ENCODE measurements around the gene FNIP2.
"Not testable (repeated sequence)": the region's sequence is repeated elsewhere in the genome, so short reads cannot be mapped to it uniquely, and the experiment has no call there.

The FNIP2 gene

DNA sequence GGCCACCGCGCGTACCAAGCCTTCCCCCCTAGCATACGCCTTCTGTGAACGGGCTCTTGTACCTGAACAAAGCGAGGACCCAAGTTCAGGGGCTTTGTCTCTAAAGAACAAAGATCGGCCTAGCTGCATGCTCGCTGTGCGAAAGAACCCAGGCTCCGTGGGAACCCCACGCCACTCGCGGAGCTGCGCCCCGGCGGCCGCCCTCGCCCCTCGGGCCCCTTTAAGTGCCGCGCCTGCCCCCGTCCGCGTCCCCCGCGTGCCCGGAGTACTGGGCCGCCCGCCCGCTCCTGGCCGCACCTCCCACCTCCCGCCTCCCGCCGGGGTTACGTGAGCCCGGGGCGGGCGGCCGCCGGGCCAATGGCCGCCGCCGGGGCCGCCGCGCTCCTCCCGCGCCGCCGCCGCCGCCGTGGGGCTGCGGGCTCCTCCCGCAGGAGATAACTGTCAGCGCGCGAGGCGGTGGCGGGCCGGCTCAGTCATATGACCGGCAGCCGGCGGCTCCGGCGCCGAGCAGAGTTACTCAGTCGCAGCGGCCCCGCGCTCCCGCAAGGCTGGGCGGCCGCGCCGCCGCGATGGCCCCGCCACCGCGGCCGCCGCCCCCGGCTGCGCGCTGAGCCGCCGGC, at the start of gene FNIP2:
Gene FNIP2, plus strand, starts transcription at position 472 of the 620 bp plus-strand sequence. CDS start 187 bp downstream, outside the sequence.
- H3K4me3 Mint-ChIP-seq, result peak within 1 kb of the TSS; percentile 99
- DNase-seq, result peak; percentile 80
- peaks cover 54% of the 10 kb centered on the region for H3K4me1 Mint-ChIP-seq (ENCODE audit: low read depth)
- peak within 1 kb of the TSS; percentile 96 for H3K27ac Mint-ChIP-seq
- H3K9me3 Mint-ChIP-seq, result no peaks in the 10 kb centered on the region
- H3K27me3 Mint-ChIP-seq, result no peaks in the 10 kb centered on the region
- H3K36me3 Mint-ChIP-seq (ENCODE audit: low read depth), result peaks cover 6% of the 10 kb centered on the region

DNA sequence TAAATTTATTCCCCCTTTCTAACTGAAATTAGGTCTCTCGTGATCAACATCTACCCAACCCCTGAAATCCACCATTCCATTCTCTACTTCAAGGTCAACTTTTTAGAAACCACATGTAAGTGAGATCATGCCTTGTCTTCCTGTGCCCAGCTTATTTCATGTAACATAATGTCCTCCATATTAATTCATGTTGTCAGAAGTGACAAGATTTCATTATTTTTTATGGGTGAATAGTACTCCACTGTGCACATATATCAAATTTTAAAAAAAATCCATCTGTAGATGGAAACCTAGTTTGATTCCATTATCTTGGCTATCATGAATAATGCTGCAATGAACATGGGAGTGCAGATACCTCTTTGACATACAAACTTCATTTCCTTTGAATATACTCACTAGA, 47.1 kb upstream of the FNIP2 start:
- peak overlapping the region; percentile 96 for H3K4me3 Mint-ChIP-seq
- peaks cover 55% of the 10 kb centered on the region for H3K4me1 Mint-ChIP-seq (ENCODE audit: low read depth)
- DNase-seq, result no peak
- peaks cover 1% of the 10 kb centered on the region for H3K27me3 Mint-ChIP-seq
- peaks cover 68% of the 10 kb centered on the region for H3K36me3 Mint-ChIP-seq (ENCODE audit: low read depth)
- no peaks in the 10 kb centered on the region for H3K9me3 Mint-ChIP-seq
- peak overlapping the region; percentile 100 for H3K27ac Mint-ChIP-seq

- Mint-ChIP-seq H3K27ac (peak overlapping the region; percentile 100), H3K9me3 (no peaks in the 10 kb centered on the region), H3K4me1 (ENCODE audit: low read depth) (peaks cover 57% of the 10 kb centered on the region), H3K36me3 (ENCODE audit: low read depth) (peaks cover 62% of the 10 kb centered on the region), H3K27me3 (peaks cover 5% of the 10 kb centered on the region), H3K4me3 (peak overlapping the region; percentile 96)
- peak; percentile 41 for DNase-seq
Measured at GRCh38 chr4:158722291-158722916, 46.4 kb upstream of the FNIP2 start.

DNA sequence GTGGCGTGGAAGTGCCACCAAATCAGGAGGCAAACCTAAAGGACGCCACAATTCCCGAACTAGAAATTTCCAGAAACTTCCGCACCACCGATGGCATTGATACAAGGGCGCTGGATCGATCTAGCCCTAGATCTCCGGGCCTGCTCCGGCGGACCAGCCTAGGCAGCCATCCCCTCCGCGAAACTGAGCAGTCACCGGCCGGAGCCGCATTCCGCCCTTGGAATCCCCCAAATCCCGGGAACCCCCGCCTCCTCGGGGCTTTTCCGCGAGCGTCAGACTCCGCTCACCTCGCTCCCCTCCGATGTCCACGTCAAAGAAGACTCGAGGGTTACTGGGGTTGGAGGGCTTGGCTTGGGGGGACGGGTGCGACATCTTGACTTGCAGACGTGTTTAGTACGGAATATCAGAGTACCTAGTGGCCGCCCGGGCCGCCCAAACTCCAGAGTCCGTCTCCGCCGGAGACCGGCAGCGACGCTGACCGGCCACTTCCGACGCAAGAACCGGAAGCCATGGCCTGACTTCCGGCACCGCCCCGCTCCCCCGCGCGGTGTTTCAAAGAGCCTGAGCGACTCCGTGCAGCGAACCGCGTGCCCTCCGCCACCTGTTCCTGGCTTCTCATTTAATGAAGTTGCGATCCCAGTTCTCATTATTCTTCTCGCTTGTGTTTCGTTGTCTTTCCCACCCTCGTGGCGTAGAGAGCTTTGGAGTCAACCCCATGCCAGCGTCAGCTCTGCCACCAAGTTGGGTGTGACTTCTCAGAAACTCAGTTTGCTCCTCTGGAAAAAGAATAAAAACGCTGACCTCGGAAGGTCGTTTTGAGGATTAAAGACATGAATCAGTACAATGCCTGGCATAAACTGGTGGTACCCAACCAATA, 45.7 kb upstream of the FNIP2 start, which contains the start of gene PPID:
Gene PPID, minus strand, starts transcription at position 480 of the 877 bp plus-strand sequence. Its CDS starts 108 bp downstream, at position 372.
- H3K4me1 Mint-ChIP-seq (ENCODE audit: low read depth), result peaks cover 59% of the 10 kb centered on the region
- H3K27me3 Mint-ChIP-seq, result peaks cover 5% of the 10 kb centered on the region
- peak; percentile 92 for DNase-seq
- H3K9me3 Mint-ChIP-seq, result no peaks in the 10 kb centered on the region
- peak within 1 kb of the TSS; percentile 96 for H3K4me3 Mint-ChIP-seq
- H3K36me3 Mint-ChIP-seq (ENCODE audit: low read depth), result peaks cover 54% of the 10 kb centered on the region
- peak within 1 kb of the TSS; percentile 100 for H3K27ac Mint-ChIP-seq

- no peak for DNase-seq
- Mint-ChIP-seq H3K36me3 (ENCODE audit: low read depth) (peaks cover 39% of the 10 kb centered on the region), H3K4me3 (peak overlapping the region; percentile 51), H3K9me3 (no peaks in the 10 kb centered on the region), H3K27ac (peak overlapping the region; percentile 84), H3K4me1 (ENCODE audit: low read depth) (peaks cover 68% of the 10 kb centered on the region), H3K27me3 (peaks cover 20% of the 10 kb centered on the region)
Measured at GRCh38 chr4:158724637-158725036, 44.2 kb upstream of the FNIP2 start.

DNA sequence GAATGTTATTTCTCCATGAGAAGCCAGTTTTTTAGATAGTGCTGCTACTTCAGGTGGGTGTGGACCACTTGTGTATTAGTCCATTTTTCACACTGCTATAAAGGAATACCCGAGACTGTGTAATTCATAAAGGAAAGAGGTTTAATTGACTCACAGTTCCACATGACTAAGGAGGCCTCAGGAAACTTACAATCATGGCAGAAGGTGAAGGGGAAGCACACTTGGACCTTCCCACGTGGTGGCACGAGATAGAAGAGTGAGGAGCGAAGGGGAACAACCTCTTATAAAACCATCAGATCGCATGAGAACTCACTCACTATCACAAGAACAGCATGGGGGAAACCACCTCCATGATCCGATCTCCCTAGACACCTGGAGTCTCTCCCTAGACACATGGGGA, 42.2 kb upstream of the FNIP2 start:
- Mint-ChIP-seq H3K36me3 (ENCODE audit: low read depth) (peaks cover 21% of the 10 kb centered on the region), H3K4me1 (ENCODE audit: low read depth) (peaks cover 56% of the 10 kb centered on the region), H3K27ac (peak overlapping the region; percentile 4), H3K4me3 (no peak overlapping the region), H3K9me3 (no peaks in the 10 kb centered on the region), H3K27me3 (peaks cover 29% of the 10 kb centered on the region)
- no peak for DNase-seq

DNA sequence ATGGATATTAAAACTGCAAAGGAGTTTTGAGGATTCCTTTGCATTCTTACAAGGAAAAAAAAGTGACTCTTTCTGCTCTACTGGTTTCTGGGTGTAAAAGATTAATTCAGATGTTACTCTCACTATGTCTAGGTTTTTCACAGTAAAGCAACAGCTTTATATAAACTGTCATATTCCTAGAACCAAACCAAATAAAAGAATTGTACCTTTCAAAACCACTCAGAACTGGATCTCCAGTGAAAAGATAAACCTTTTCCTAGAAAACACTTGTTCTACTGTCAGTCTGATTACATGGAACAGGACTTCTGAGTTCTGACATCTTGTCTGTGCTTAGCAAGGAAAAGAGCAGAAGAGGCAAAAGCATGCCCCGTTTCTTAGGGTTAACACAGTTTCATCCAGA, 40.6 kb upstream of the FNIP2 start:
- Mint-ChIP-seq H3K27me3 (peaks cover 41% of the 10 kb centered on the region), H3K27ac (no peak overlapping the region), H3K4me3 (no peak overlapping the region), H3K36me3 (ENCODE audit: low read depth) (peaks cover 5% of the 10 kb centered on the region), H3K9me3 (no peaks in the 10 kb centered on the region), H3K4me1 (ENCODE audit: low read depth) (peaks cover 48% of the 10 kb centered on the region)
- no peak for DNase-seq

GRCh38 chr4:158729716-158730559, 38.9 kb upstream of the FNIP2 start:
- H3K27me3 Mint-ChIP-seq, result peaks cover 41% of the 10 kb centered on the region
- H3K9me3 Mint-ChIP-seq, result no peaks in the 10 kb centered on the region
- H3K27ac Mint-ChIP-seq, result no peak overlapping the region
- peaks cover 35% of the 10 kb centered on the region for H3K4me1 Mint-ChIP-seq (ENCODE audit: low read depth)
- H3K4me3 Mint-ChIP-seq, result no peak overlapping the region
- peak; percentile 45 for DNase-seq
- no peaks in the 10 kb centered on the region for H3K36me3 Mint-ChIP-seq (ENCODE audit: low read depth)

- H3K27me3 Mint-ChIP-seq, result peaks cover 7% of the 10 kb centered on the region
- H3K36me3 Mint-ChIP-seq (ENCODE audit: low read depth), result no peaks in the 10 kb centered on the region
- no peaks in the 10 kb centered on the region for H3K4me1 Mint-ChIP-seq (ENCODE audit: low read depth)
- no peaks in the 10 kb centered on the region for H3K9me3 Mint-ChIP-seq
- DNase-seq, result no peak
- H3K27ac Mint-ChIP-seq, result no peak overlapping the region
- H3K4me3 Mint-ChIP-seq, result no peak overlapping the region
Measured at GRCh38 chr4:158738866-158739265, 30.0 kb upstream of the FNIP2 start.

DNA sequence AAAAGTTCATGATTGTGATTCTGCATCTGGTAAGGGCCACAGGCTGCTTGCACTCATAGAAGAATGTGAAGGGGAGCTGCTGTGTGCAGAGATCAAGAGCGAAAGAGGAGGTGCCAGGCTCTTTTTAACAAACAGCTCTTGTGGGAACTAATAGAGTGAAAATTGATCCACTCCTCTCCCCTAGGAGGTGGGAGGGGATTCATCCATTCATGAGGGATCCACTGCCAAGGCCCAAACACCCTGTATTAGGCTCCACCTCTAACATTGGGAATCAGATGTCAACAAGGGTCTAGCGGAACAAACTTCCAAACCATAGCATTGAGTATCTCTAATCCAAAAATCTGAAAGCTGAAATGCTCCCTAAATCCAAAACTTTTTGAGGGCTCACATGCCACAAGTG, 29.2 kb upstream of the FNIP2 start:
- H3K9me3 Mint-ChIP-seq, result no peaks in the 10 kb centered on the region
- peaks cover 7% of the 10 kb centered on the region for H3K27me3 Mint-ChIP-seq
- H3K27ac Mint-ChIP-seq, result no peak overlapping the region
- no peaks in the 10 kb centered on the region for H3K36me3 Mint-ChIP-seq (ENCODE audit: low read depth)
- H3K4me3 Mint-ChIP-seq, result no peak overlapping the region
- no peaks in the 10 kb centered on the region for H3K4me1 Mint-ChIP-seq (ENCODE audit: low read depth)
- DNase-seq, result no peak

DNA sequence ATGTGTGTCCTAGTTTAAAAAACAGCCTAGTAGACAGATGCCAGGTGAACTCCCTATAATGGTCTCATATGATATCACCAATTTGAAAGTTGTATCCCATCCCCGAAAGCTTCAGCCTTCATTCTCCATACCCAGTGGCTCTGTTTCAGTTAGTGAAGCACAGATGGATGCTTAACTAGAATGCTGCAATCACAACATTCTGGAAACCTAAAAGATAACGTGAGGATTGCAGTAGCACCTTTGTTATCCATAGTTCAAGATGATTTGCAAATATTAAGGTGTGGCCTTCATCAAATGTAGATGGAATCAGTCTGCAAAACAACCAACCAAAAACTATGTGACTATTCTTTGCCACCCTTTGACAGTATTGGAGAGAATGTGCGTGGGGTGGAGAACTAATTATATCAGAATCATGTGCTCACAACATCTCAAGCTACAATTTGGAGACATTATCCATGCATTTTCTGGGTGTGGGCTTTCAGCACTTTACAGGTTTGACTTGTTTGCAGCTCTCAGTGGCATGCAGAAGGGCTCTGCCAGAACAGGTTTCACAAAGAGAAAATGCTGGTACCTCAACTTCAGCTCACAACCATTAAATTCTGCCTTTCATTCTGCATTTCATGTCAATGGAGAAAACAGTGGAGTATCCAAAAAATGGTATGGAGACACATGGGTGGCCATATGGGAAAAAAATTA, 27.4 kb upstream of the FNIP2 start:
- Mint-ChIP-seq H3K4me3 (no peak overlapping the region), H3K9me3 (no peaks in the 10 kb centered on the region), H3K4me1 (ENCODE audit: low read depth) (no peaks in the 10 kb centered on the region), H3K27me3 (peaks cover 6% of the 10 kb centered on the region), H3K36me3 (ENCODE audit: low read depth) (no peaks in the 10 kb centered on the region), H3K27ac (no peak overlapping the region)
- DNase-seq, result no peak

DNA sequence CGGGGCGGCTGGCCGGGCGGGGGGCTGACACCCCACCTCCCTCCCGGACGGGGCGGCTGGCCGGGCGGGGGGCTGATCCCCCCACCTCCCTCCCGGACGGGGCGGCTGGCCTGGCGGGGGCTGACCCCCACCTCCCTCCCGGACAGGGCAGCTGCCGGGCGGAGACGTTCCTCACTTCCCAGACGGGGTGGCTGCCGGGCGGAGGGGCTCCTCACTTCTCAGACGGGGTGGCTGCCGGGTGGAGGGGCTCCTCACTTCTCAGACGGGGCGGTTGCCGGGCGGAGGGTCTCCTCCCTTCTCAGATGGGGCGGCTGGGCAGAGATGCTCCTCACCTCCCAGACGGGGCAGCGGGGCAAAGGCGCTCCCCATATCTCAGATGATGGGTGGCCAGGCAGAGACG, 22.3 kb upstream of the FNIP2 start:
- H3K27me3 Mint-ChIP-seq; H3K27ac Mint-ChIP-seq; H3K4me3 Mint-ChIP-seq; H3K36me3 Mint-ChIP-seq (ENCODE audit: low read depth); H3K9me3 Mint-ChIP-seq; H3K4me1 Mint-ChIP-seq (ENCODE audit: low read depth); DNase-seq: not testable (repeated sequence)

GRCh38 chr4:158750379-158750778, 18.4 kb upstream of the FNIP2 start:
- DNase-seq, result no peak
- Mint-ChIP-seq H3K4me1 (ENCODE audit: low read depth) (no peaks in the 10 kb centered on the region), H3K4me3 (no peak overlapping the region), H3K27me3 (no peaks in the 10 kb centered on the region), H3K27ac (no peak overlapping the region), H3K9me3 (no peaks in the 10 kb centered on the region), H3K36me3 (ENCODE audit: low read depth) (no peaks in the 10 kb centered on the region)
